CD4-positive, alpha-beta T cell (primary cell): ENCODE results near the gene GTF2H3. TPM values are rescaled to one million over a fixed set of nuclear protein-coding genes. Genes with fewer than 3 reads are reported as not detected.
A peak's percentile ranks its signal among the peaks of the same experiment; 100 is the strongest.

Source experiments
- ATAC-seq: fragments of 200-7000 bp; cut with Tn5 transposase; one replicate; pipeline ENCODE4 v1.10.0; 2022; ENCODE audit warnings: mild to moderate bottlenecking; ENCODE audit not compliant: poor library complexity
- CTCF ChIA-PET: fragments of 350-600 bp; sonication (Branson Sonifier 250); formaldehyde crosslinking; loops from one replicate; lab custom pipeline; 2021; ENCODE audit warnings: antibody characterized with exemption, inconsistent platforms; lab: Charles Lee
- POLR2A ChIA-PET: fragments of 350-600 bp; sonication (Branson Sonifier 250); formaldehyde crosslinking; loops from one replicate; lab custom pipeline; 2021; ENCODE audit warnings: antibody characterized with exemption, inconsistent platforms; lab: Charles Lee
- DNase-seq, 14 experiments: peaks; one replicate each; pipeline ENCODE4 v3.0.0-alpha.2; 2013 to 2020; ENCODE audit warnings: mixed read lengths in 2 of 14
- H3K27ac ChIP-seq, 2 donors: one replicate each; pipeline versions ENCODE4 v1.5.1 to v1.7.0; 2013; ENCODE audit warnings: low read length in 2 of 2, low read depth in 1 of 2, mild to moderate bottlenecking in 1 of 2
- H3K27me3 ChIP-seq, 2 experiments: 1 replicate in 1 of 2; 2 replicates in 1 of 2; pipeline versions ENCODE4 v1.6.1 to v1.7.0; 2013; ENCODE audit warnings: low read length in 2 of 2, control low read depth in 1 of 2, mild to moderate bottlenecking in 1 of 2, moderate library complexity in 1 of 2; ENCODE audit not compliant: insufficient read depth in 2 of 2, control insufficient read depth in 1 of 2
- H3K36me3 ChIP-seq: one replicate; pipeline ENCODE4 v1.6.1; 2013; ENCODE audit warnings: low read length, control low read depth; ENCODE audit not compliant: insufficient read depth
- H3K4me1 ChIP-seq: one replicate; pipeline ENCODE4 v1.6.1; 2013; ENCODE audit warnings: low read length, control low read depth; ENCODE audit not compliant: insufficient read depth
- H3K4me3 ChIP-seq: one replicate; pipeline ENCODE4 v1.5.1; 2013; ENCODE audit warnings: mild to moderate bottlenecking, low read length, moderate library complexity
- H3K9me3 ChIP-seq, 2 experiments: 1 replicate in 1 of 2; 2 replicates in 1 of 2; pipeline versions ENCODE4 v1.6.1 to v1.7.0; 2013; ENCODE audit warnings: low read length in 2 of 2, mild to moderate bottlenecking in 2 of 2, control low read depth in 1 of 2, moderate library complexity in 1 of 2; ENCODE audit not compliant: control insufficient read depth in 1 of 2, insufficient read depth in 1 of 2
- H3K27ac Mint-ChIP-seq: one replicate; pipeline ENCODE4 v1.8.0; 2020; ENCODE audit warnings: mixed read lengths
- H3K27me3 Mint-ChIP-seq: one replicate; pipeline ENCODE4 v1.8.0; 2021; ENCODE audit warnings: mixed read lengths
- H3K36me3 Mint-ChIP-seq: one replicate; pipeline ENCODE4 v1.8.0; 2021; ENCODE audit warnings: low read depth, mixed read lengths
- H3K4me1 Mint-ChIP-seq: one replicate; pipeline ENCODE4 v1.8.0; 2021; ENCODE audit warnings: low read depth, mixed read lengths
- H3K4me3 Mint-ChIP-seq: one replicate; pipeline ENCODE4 v1.8.0; 2020; ENCODE audit warnings: mild to moderate bottlenecking, mixed read lengths
- H3K9me3 Mint-ChIP-seq: one replicate; pipeline ENCODE4 v1.8.0; 2020; ENCODE audit warnings: mixed read lengths
- CTCF ChIP-seq: fragments of 200-600 bp; IDR thresholded peaks from one replicate; pipeline ENCODE4 v1.8.0; 2022; ENCODE audit warnings: antibody characterized with exemption, mild to moderate bottlenecking
- intact Hi-C, 2 experiments: fragments of 100-400 bp; cut with DNase I in 1 of 2; cut with micrococcal nuclease in 1 of 2; formaldehyde crosslinking; loops; one replicate each; pipeline versions ENCODE4 v1.15.1 to v1.9.0; 2023 to 2025; cut with DNase I, micrococcal nuclease
- polyA plus RNA-seq, 2 donors: library from polyadenylated mRNA; unstranded; fragments of 120-200 nt; gene quantifications; one replicate each; pipeline ENCODE4 v1.2.1, GENCODE V29; 2013
- total RNA-seq, 174 experiments: library from RNA in 2 of 174; stranded (reverse) in 2 of 174; gene quantifications; one replicate each; pipeline ENCODE4 v1.2.3 and lab custom pipeline; 2021 to 2026

Gene GTF2H3
- total RNA-seq (10 to 100 TPM; 12.3 to 12.9 TPM), total RNA-seq (lab: John Stamatoyannopoulos, UW) (15.7 to 140 (median 38.4) reads per million in 172 experiments)
- polyA plus RNA-seq (2013, experiment 1 of 2), result 20.8 TPM
- polyA plus RNA-seq (2013, experiment 2 of 2), result 24.3 TPM

GRCh38 chr12:123633379-123634141 lies at the start of gene GTF2H3, which contains the start of gene EIF2B1:
Gene GTF2H3 (plus strand): TSS chr12:123633829. CDS start chr12:123633860, 31 bp downstream.
Gene EIF2B1 (minus strand): TSS chr12:123633686. CDS start chr12:123633557, 129 bp downstream.
- Mint-ChIP-seq H3K36me3 (peaks cover 48% of the 10 kb centered on the region), H3K4me1 (peaks cover 23% of the 10 kb centered on the region), H3K9me3 (no peaks in the 10 kb centered on the region), H3K4me3 (peak within 1 kb of the TSS; percentile 98), H3K27me3 (no peaks in the 10 kb centered on the region), H3K27ac (peak within 1 kb of the TSS; percentile 97)
- intact Hi-C loops, result loop anchor here (1.0 to 10.0 kb wide), 5 partner anchors 31 to 351 kb away; partner anchors contain the start of genes DDX55 (in 2 of the 2) and ATP6V0A2 (in 1 of the 2)
- no peak for TF ChIP-seq CTCF
- ATAC-seq, result peak; percentile 94
- ChIA-PET POLR2A (interaction anchor here (0.8 to 3.1 kb wide), 5 partner anchors 25 to 401 kb away, joined by 3 to 20 read pairs (median 3); partner anchors contain the start of genes ATP6V0A2, DDX55, MPHOSPH9 and MTRFR), CTCF (interaction anchor here (0.6 kb wide), 1 partner anchor 20 kb away, joined by 3 read pairs; no protein-coding TSS in a partner anchor)
- Histone ChIP-seq H3K27me3 (no peaks in the 10 kb centered on the region), H3K27ac (peak within 1 kb of the TSS; percentile 81 to 92), H3K4me3 (peak within 1 kb of the TSS; percentile 88), H3K4me1 (peaks cover 26% of the 10 kb centered on the region), H3K9me3 (no peaks in the 10 kb centered on the region), H3K36me3 (peaks cover 28% of the 10 kb centered on the region)
- peak; percentile 92 to 98 (median 95) for DNase-seq

- Histone ChIP-seq H3K36me3 (peaks cover 75% of the 10 kb centered on the region), H3K4me3 (no peak overlapping the region), H3K27ac (no peak overlapping the region), H3K9me3 (no peaks in the 10 kb centered on the region), H3K4me1 (peaks cover 18% of the 10 kb centered on the region), H3K27me3 (no peaks in the 10 kb centered on the region)
- peaks cover 78% of the 10 kb centered on the region for H3K36me3 Mint-ChIP-seq
- no peak for ATAC-seq
- H3K4me1 Mint-ChIP-seq, result peaks cover 36% of the 10 kb centered on the region
- H3K27me3 Mint-ChIP-seq, result no peaks in the 10 kb centered on the region
- DNase-seq, result no peak
- no peak for TF ChIP-seq CTCF
- H3K9me3 Mint-ChIP-seq, result no peaks in the 10 kb centered on the region
- ChIA-PET POLR2A (interaction anchor here (1.4 kb wide), 1 partner anchor 10 kb away, joined by 3 read pairs; the partner anchor contains the start of gene DDX55), CTCF (interaction anchor here (1.0 to 2.0 kb wide), 2 partner anchors 9 to 10 kb away, joined by 3 to 5 read pairs; partner anchors contain the start of gene DDX55)
- intact Hi-C loops, result no loop called here
- no peak overlapping the region for H3K4me3 Mint-ChIP-seq
- no peak overlapping the region for H3K27ac Mint-ChIP-seq
Measured at GRCh38 chr12:123591702-123592481, 41.7 kb upstream of the GTF2H3 start.

GRCh38 chr12:123595729-123596128 lies 37.9 kb upstream of the GTF2H3 start:
- Histone ChIP-seq H3K4me1 (peaks cover 12% of the 10 kb centered on the region), H3K27me3 (no peaks in the 10 kb centered on the region), H3K36me3 (peaks cover 59% of the 10 kb centered on the region), H3K27ac (no peak overlapping the region), H3K4me3 (no peak overlapping the region), H3K9me3 (no peaks in the 10 kb centered on the region)
- DNase-seq (no peak), ATAC-seq (no peak)
- Mint-ChIP-seq H3K4me3 (no peak overlapping the region), H3K27ac (no peak overlapping the region), H3K9me3 (no peaks in the 10 kb centered on the region), H3K4me1 (peaks cover 14% of the 10 kb centered on the region), H3K36me3 (peaks cover 56% of the 10 kb centered on the region), H3K27me3 (no peaks in the 10 kb centered on the region)
- ChIA-PET CTCF (no interaction called here), POLR2A (no interaction called here)
- no peak for TF ChIP-seq CTCF
- intact Hi-C loops, result no loop called here
